DMS 273 (cell line): ENCODE results near the gene WDR93.
A peak's percentile ranks its signal among the peaks of the same experiment; 100 is the strongest.

Experiments
- DNase-seq: peaks from one replicate; lab custom pipeline; 2025; ENCODE audit not compliant: unreplicated experiment; lab: John Stamatoyannopoulos, UW

Gene WDR93

GRCh38 chr15:89690276-89691218, at the start of gene WDR93, which contains the start of gene PEX11A:
WDR93 (plus strand) TSS chr15:89690811; CDS start chr15:89701747, 10,936 bp downstream.
PEX11A (minus strand) TSS chr15:89690754; CDS start chr15:89690632, 122 bp downstream.
- DNase-seq: peak; percentile 78

- no peak for DNase-seq
These were observed 49.6 kb upstream of the WDR93 start for GRCh38 chr15:89641053-89641452.

GRCh38 chr15:89642106-89642505, 48.5 kb upstream of the WDR93 start:
- no peak for DNase-seq

- DNase-seq: no peak
These were observed 44.9 kb upstream of the WDR93 start for GRCh38 chr15:89645680-89646079.

GRCh38 chr15:89646416-89647141, 44.0 kb upstream of the WDR93 start:
- DNase-seq: no peak

- peak; percentile 71 for DNase-seq
These were observed 43.3 kb upstream of the WDR93 start for GRCh38 chr15:89647191-89647851.

GRCh38 chr15:89648106-89649012, 42.3 kb upstream of the WDR93 start:
- no peak for DNase-seq

- no peak for DNase-seq
These were observed 41.5 kb upstream of the WDR93 start for GRCh38 chr15:89649013-89649625.

GRCh38 chr15:89649716-89650115, 40.9 kb upstream of the WDR93 start:
- no peak for DNase-seq

- no peak for DNase-seq
These were observed 38.5 kb upstream of the WDR93 start for GRCh38 chr15:89652131-89652530.

- DNase-seq: no peak
These were observed 37.9 kb upstream of the WDR93 start for GRCh38 chr15:89652666-89653065.

- DNase-seq: no peak
These were observed 37.0 kb upstream of the WDR93 start for GRCh38 chr15:89653578-89653977.

- no peak for DNase-seq
These were observed 36.3 kb upstream of the WDR93 start for GRCh38 chr15:89654301-89654761.

GRCh38 chr15:89654847-89655805, 35.5 kb upstream of the WDR93 start, which contains the start of gene KIF7:
KIF7 (minus strand) TSS chr15:89655467; CDS start chr15:89652930, 2,537 bp downstream.
- DNase-seq: peak; percentile 73

GRCh38 chr15:89656116-89656815, 34.3 kb upstream of the WDR93 start:
- no peak for DNase-seq

- DNase-seq: no peak
These were observed 32.9 kb upstream of the WDR93 start for GRCh38 chr15:89657686-89658200.

GRCh38 chr15:89659295-89659694, 31.3 kb upstream of the WDR93 start:
- DNase-seq: no peak

GRCh38 chr15:89660556-89660955, 30.1 kb upstream of the WDR93 start:
- no peak for DNase-seq
